HCT116 (cell line): Measurements from ENCODE around the gene NFATC2IP.

Source experiments
- CEBPB ChIP-seq: IDR thresholded peaks from 2 replicates; pipeline ENCODE4 v1.6.1; 2012; ENCODE audit warnings: low read depth
- CTCF ChIP-seq, 3 experiments: fragments of 200-600 bp in 1 of 3; sonication (generic) in 1 of 3; IDR thresholded peaks in 2 of 3; conservative IDR thresholded peaks in 1 of 3; 2 replicates each; pipeline ENCODE4 v1.5.1; 2012 to 2017; ENCODE audit warnings: low read depth in 2 of 3, low read length in 2 of 3, antibody characterized with exemption in 1 of 3, borderline replicate concordance in 1 of 3, control low read depth in 1 of 3, mild to moderate bottlenecking in 1 of 3, mixed read lengths in 1 of 3, mixed run types in 1 of 3, moderate library complexity in 1 of 3; ENCODE audit not compliant: insufficient read depth in 1 of 3
- EZH2 ChIP-seq: fragments of 200-600 bp; sonication (generic); IDR thresholded peaks from 2 replicates; pipeline ENCODE4 v1.6.1; 2017; ENCODE audit warnings: antibody characterized with exemption, mixed run types
- FOSL1 ChIP-seq: IDR thresholded peaks from 2 replicates; pipeline ENCODE4 v1.6.1; 2012; ENCODE audit warnings: low read depth
- SP1 ChIP-seq: IDR thresholded peaks from 2 replicates; pipeline ENCODE4 v1.6.1; 2012; ENCODE audit warnings: low read depth
- SRF ChIP-seq: IDR thresholded peaks from 2 replicates; pipeline ENCODE4 v1.6.1; 2012; ENCODE audit warnings: low read depth
- TCF7L2 ChIP-seq: IDR thresholded peaks from 2 replicates; pipeline ENCODE4 v1.7.0; 2011; ENCODE audit warnings: borderline replicate concordance, inconsistent platforms; ENCODE audit not compliant: insufficient read depth, insufficient read length; ENCODE audit errors: extremely low read depth
- ZFX ChIP-seq: fragments of 450-650 bp; IDR thresholded peaks from 2 replicates; pipeline ENCODE4 v1.6.1; 2017

- TF ChIP-seq CTCF (IDR thresholded peaks at IDR 0.05 in 2 of 3, conservative IDR thresholded peaks at IDR 0.05 in 1 of 3; ENCODE audit: borderline replicate concordance in 1 of 3, insufficient read depth in 1 of 3, low read depth in 2 of 3, low read length in 2 of 3) (no peak), SP1 (no peak), SRF (no peak), CEBPB (no peak), ZFX (no peak), FOSL1 (no peak), TCF7L2 (no peak), EZH2 (no peak)
Measured at GRCh38 chr16:28912558-28912957, 38.2 kb upstream of the NFATC2IP start.
